ENCODE results near the gene EXOC3L1.

The EXOC3L1 gene

DNA sequence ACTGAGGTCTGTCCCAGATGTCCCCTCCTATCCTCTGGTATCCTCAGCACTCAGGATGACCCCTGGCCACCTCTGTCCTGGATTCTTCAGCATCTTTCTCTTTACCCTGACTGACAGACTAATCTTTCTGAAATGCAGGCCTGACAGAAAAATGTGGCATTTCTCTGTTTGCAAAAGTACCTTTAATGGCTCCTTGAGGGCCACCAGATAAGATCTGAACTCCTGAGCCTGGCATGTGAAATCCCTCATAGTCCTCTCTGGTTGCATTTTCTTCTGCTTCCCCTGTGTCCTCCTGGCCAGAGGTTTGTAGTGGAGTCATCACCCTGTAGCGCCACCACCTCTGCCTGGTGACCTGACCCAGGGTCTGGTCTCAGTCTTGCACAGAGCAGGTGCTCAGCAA is 6.9 kb upstream of the EXOC3L1 start:
- DNase-seq (ENCODE audit: low read depth): no peak

DNA sequence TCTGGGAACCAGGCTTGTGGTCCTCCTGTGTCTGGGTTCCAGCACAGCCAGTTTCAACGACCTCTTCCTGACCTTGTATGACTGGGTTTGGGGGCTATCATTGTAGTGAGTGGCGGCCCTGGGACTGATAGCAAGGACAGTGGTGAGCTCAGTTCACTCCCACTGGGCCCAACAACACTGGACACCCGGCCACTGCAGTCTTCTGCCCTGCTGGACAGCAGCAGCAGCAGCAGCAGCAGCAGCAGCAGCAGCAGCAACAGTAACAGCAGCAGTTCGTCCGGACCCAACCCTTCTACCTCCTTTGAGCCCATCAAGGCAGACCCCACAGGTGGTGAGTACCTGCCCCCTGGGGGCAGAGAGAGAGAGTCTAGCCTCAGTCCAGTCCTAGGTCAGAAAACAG is 5.7 kb upstream of the EXOC3L1 start:
- no peak for DNase-seq (ENCODE audit: low read depth)

DNA sequence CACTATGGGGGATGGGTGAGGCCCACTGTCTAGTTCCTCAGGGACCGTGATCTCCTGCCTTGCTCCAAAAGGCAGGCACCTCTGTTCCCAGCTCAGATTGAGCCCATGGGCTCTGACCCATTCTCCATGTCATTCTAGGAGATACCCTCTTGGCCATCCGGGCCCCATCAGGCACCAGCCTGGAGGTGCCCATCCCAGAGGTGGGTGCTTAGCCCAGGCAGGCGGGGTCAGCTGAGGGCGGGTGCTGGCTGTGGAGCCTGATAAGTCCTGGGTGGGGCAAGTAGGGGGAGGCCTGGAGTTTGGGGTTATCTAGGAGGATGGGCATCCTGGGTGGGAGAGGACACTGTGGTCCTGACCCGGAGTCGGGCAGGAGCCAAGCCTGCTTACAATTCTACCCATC is 4.3 kb upstream of the EXOC3L1 start:
- no peak for DNase-seq (ENCODE audit: low read depth)

DNA sequence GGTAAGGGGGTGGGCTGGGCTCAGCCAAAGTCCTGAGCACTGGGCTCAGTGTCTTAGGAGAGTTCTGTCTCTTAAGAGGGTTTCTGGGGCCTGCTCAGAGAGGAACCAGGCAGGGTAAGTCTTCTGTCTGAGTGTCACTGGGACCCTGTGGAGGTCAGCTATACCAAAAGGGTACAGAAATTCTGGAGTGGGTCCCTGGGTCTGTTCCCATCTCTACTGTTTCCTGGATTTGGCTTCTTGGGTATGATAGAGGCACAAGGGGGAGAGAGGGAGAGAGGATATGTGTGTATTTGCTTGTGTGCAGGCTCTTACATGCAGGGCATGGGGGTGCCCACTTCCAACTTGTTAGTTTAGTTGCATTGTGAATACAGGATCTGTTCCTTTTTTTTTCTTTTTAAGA is 3.6 kb upstream of the EXOC3L1 start:
- DNase-seq (ENCODE audit: low read depth): no peak

DNA sequence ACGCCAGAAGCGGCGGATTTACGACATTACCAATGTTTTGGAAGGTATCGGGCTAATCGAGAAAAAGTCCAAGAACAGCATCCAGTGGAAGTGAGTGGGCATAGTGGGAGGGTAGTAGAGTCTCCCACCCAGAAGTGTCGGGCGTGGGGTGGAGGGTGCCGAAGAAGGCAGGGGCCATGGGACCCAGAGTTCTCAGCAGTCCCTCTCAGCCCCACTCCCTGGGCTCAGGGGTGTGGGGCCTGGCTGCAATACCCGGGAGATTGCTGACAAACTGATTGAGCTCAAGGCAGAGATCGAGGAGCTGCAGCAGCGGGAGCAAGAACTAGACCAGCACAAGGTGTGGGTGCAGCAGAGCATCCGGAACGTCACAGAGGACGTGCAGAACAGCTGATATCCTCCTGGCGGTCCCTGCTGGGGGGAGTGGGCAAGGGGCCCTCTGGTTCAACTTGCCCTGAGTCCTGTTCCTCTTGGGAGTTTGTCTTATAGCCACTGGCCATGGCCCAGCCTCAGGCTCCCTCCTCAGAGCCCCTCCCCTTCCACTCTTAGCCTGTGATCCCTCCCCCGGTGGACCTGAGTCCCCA is 2.9 kb upstream of the EXOC3L1 start:
- DNase-seq (ENCODE audit: low read depth): no peak

DNA sequence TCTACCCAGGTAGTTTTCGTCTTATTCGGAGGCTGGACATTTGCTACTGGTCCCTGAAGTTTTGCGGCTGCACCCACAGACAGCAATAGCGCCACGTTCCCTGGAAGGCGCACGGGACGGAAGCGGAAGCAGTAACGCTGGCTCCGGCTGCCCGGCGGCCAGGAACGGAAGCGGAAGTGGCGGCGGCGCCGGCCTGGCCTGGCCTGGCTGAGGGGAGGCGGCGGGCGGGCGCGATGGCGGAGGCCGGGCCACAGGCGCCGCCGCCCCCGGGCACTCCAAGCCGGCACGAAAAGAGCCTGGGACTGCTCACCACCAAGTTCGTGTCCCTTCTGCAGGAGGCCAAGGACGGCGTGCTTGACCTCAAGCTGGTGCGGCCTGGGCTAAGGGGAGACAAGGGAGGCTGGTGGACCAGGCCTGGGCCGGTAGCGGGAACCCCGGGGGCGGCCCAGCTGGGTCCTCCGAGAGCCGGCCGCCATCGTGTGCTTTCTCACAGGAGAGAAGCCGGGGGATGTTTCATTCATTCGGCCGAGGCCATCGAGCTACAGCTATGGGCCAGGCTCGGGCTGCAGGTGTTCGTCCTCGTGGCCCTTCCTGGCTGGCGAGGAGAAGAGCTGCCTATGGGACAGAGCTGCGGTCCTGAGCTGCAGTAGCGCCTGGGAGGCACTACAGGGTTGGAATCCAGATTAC is 2.2 kb upstream of the EXOC3L1 start, which contains the start of gene E2F4:
E2F4 (plus strand) TSS at position 161 of the 687 bp plus-strand sequence; CDS start at position 234, 73 bp downstream.
- DNase-seq (ENCODE audit: low read depth): peak; percentile 90

DNA sequence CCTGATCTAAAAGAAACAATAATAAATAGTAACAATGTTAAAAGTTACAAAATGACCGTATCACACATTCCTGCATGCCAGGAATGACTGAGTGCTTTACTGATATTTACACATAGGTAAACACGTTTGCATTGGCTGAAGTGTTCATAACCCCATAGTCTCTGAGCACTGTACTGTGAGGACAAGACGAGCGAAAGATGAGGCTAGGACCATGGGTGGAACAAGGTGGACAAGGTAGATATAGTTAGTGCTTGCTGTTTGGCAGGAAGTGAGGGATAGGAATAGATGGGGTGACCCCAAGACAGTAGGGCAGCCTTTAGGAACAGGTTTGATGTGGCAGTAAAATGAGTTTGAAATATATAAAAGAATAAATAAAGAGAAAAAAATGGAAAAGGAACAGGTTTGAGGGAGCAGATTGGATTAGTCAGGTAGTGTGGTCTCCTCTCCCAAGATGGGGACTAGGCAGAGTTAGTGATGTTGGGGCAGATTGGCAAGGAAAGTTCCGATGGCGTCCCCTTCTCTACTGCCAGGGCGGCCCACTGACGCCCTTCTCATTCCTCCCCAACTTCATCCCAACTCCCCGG is 1.6 kb upstream of the EXOC3L1 start:
- no peak for DNase-seq (ENCODE audit: low read depth)

DNA sequence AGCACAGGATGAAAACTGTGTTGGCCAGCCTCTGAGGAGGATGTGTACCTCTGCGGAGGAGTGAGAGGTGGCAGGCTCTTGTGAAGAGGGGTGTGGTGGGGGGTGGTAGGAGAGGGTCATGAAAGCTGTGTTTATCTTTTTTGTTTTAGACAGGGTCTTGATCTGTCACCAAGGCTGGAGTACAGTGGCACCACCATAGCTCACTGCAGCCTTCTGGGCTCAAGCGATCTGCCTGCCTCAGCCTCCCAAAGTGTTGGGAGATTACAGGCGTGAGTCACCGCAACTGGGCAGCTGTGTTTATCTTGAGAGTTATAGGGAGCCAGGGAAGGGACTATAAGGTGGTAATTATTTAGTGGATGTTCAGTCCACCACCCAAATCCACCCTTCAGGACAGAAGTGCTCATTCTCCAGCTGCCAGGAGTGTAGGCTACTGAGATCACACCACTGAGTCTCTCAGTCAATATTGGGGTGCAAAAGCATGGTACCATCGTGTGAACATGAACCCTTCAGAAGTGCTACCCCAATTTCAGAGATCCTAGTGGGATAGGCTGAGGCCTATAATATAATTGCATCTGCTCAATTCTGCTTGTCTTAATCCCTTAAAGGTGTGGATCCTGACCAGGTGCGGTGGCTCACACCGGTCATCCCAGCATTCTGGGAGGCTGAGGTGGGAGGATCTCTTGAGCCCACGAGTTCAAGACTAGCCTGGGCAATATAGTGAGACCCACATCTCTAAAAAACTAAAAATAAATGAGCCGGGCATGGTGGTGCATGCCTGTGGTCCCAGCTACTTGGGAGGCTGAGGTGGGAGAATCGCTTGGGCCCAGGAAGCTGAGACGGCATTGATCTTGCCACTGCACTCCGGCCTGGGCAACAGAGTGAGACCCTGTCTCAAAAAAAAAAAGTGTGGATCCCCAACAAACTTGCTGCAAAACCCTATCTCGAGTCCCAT is 788 bp upstream of the EXOC3L1 start:
- DNase-seq (ENCODE audit: low read depth): no peak

DNA sequence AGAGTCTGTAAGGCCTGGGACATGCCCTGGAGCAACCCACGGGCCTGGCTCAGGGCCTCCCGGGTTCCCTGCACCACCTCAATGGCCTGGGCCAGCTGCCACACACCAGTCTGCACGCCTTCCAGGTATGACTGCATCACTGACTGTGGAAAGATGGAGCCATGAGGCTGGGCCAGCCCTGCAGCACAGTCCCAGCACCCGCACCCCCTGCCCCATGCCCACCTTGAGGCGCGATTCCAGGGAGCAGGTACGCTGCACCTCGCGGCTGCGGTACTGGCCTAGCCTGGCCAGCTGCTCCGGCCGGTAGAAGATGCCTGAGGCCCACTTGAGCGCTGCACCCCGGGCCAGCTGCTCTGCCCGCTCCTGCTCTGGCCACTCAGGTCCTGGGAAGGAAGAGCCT is 1.1 kb downstream of the EXOC3L1 start:
- no peak for DNase-seq (ENCODE audit: low read depth)

DNA sequence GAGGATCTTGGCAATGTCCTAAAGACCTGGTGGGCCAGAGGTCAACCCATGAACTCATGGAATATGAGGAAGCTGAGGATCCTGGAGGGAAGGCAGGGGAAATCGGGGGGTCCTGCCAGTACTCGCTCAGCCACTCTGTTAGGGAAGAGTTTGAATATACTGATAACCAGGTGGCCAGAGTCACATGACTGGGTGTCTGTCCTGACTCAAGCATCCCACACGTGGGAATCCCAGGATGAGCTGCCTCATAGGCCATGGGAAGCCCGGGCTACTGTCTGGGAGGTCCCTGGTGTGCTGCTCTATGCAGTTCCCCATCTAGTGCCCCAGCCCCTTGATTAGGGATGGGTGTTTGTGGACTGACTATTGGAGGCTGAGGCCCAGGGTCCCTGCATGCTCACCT is 1.6 kb downstream of the EXOC3L1 start:
- no peak for DNase-seq (ENCODE audit: low read depth)

DNA sequence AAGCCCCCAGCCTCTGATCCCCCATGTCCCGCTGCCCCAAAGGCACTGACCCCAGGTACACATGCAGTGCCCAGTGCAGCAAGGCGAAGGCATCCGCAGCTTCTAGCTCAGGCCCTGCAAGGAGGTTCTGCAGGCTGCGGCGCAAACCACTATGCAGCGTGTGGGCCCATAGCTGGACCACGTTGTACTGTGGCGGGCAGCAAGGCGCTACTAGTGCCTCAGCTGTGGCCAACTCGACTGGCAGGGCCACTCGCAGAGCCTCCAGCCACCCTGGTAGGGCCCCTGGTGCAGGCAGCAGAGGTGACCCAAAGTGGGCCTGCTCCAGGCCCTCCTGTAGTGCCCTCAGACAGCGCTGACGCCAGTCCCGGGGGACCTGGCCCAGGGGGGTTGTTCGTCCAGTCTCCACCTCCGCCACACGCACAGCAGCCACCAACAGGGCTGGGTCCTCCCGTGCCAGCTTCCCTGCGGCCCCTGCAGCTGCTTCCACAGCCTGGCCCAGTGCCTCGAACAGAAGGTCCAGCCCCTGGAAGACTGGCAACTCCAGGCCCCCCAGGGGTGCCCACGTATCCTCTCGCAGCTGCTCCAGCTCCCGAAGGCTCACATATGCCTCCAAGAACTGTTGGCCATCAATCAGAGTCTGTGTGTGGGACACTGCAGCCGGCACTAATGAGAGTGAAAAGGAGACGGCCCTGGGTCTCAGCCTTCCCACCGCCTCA is 2.6 kb downstream of the EXOC3L1 start:
- no peak for DNase-seq (ENCODE audit: low read depth)

DNA sequence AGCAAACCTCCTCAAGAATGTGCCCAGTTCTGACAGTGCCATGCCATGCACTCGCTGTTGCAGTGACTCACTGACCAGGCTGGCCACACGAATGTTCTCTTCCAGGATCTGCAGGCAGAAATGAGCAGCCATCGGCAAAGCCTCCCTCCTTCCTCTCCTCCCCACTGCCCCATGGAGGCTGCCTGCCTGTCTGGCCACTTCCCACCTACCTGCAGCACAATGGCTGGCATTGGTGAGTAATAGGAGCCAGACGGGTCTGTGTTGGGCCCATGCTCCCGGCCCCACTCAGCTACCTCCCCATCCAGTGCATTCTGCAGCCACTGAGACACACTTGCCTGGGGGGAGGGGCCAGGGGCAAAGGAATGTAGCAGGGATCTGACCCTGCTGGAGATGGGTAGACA is 3.4 kb downstream of the EXOC3L1 start:
- no peak for DNase-seq (ENCODE audit: low read depth)

DNA sequence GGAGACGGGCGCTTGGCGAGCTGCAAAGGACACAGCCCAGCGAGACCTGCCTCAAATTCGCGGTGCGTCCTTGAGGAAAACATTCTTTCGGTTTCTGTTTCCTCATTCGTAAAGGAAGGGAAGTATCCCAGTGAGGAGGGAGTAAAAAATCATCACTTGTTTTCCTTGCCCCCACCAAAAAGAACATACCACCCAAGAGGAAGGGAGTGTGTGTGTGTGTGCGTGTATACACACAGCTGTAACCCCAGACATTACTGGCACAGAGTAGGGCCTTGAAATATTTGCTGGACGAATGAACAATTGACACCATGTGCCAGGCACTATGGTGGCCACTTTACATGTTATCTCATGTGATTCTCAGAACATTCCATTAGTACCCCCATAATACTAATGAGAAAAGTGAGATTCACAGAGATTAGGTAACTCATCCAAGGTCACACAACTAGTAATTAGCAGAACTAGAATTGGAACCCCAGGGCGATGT is 4.2 kb downstream of the EXOC3L1 start:
- no peak for DNase-seq (ENCODE audit: low read depth)

DNA sequence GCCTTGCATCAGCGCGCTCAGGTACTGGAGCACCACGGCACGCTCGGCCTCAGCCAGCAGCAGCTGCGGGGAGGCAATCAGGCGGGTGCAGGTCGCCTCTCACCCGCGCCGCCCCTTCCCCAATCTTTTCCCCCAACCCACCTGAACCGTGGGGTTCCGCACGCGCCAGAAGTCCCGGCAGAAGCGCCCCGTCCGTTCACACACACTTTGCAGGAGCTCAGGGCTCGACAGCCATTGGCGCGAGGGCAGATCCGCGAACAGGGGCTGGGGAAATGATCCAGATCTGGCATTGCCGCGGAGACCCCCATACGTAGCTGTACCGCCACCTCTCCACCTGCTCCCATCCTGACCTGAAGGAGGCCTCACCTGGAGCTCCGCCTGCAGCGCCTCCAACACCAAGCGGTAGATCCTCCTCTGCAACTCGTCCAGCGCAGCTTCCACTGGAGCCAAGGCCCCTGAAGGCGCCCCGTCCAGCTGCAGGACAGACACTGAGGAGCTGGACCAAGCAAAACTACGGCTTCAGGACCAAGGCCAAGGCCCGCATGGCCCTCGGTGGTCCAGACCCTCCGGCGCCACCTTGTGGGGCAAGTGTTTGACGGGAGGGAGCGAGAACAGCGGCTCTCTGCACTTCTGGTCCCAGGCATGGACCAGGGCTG is 4.8 kb downstream of the EXOC3L1 start:
- DNase-seq (ENCODE audit: low read depth): peak; percentile 83

DNA sequence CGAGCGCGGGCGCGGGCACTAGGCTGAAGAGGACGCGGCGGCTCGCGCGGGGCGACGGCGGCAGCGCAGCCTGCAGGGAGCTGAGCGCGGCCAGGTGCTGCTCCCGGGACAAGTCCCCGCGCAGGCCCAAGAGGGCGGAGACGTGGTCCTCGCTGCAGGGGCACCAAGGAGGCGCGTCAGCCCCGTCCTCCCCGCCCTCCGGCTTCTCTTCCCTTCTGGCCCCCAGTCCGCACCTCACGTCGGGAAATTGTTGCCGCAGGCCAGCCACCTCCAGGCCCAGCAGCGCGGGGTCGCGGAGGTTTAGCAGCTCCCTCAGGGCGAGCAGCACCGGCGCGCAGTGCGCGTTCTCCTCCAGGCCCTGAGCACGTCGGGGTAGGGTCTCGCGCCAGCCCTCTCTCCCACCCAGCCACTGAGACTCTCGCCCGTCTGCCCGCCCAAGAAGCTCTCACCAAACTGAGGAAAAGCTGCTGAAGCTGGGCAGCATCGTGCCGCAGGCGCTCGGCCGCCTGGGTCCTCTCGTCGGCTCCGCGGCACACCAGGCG is 5.4 kb downstream of the EXOC3L1 start:
- no peak for DNase-seq (ENCODE audit: low read depth)

DNA sequence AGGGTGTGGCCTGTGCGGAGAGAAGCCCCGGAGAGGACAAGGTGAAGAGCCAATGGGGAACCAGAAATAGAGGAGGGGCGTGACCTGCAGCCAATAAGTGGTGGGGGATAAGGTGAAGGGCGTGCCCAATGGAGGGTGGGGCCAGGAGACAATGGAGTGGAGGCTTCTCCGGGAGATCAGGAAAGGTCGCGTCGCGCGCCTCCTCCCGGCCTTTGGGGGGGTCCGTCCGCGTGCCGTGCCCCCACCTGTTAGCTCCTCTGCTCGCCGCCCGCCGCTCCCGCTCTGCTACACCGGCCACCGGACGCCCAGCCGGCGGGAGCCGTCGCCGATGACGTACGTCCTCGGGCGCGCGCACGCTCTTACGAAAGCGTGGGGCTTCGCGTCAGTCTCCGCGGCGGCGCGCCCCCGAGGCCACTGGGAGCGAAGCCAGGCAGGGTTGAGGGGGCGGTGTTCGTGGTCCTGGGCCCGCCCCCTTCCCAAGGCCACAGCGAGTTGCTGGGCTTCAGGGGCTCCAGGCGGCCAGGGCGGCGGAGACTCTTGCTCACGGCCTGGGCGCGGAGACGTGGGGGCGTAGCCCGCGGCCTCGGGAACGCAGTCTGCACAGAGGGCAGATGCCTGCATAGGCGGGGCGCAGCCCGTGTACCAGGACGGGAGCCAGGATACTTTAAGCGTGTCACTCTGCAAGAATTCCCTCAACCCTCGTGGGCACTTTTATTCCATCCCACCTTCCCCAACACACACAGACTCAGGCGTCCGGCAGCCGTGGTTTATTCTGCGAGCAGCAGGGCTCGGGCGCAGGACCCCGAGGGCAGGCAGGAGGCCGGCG is 6.1 kb downstream of the EXOC3L1 start, which contains the start of gene MATCAP1:
MATCAP1 (minus strand) TSS at position 337 of the 826 bp plus-strand sequence. CDS start 3,353 bp downstream, outside the sequence.
- DNase-seq (ENCODE audit: low read depth): peak; percentile 88

DNA sequence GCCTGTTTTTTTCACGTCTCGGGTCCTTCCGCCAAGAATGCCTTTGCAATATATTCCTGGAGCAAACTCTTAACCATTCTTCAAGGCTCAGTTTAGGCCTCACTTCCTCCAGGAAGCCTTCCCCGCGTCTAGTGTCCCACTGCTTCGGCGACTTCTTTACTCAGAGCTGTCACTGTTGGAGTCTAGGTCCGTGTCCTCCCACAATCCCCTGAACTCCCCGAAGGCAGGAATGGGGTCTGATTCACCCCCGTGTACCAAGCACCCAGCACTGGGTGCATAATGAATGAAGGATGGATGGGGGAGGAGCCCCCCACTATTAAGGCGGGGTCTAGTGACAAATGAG is 6.7 kb downstream of the EXOC3L1 start:
- DNase-seq (ENCODE audit: low read depth): no peak

DNA sequence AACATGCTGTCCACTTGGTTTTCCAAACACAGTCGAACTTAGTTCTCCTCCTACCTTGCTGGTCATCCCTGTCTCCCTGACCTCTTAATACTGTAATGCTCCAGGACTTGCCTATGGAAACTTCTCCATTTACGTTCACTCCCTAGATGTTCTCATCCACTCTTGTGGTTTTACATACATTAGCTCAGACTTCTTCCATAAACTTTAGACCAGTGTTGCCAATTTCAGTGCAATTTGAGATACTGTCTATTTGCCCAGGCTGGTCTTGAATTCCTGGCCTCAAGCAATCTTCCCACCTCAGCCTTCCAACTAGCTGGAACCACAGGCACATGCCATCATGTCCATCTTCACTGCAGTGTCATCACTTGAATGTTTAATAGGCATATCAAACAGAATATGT is 7.6 kb downstream of the EXOC3L1 start:
- DNase-seq (ENCODE audit: low read depth): no peak

DNA sequence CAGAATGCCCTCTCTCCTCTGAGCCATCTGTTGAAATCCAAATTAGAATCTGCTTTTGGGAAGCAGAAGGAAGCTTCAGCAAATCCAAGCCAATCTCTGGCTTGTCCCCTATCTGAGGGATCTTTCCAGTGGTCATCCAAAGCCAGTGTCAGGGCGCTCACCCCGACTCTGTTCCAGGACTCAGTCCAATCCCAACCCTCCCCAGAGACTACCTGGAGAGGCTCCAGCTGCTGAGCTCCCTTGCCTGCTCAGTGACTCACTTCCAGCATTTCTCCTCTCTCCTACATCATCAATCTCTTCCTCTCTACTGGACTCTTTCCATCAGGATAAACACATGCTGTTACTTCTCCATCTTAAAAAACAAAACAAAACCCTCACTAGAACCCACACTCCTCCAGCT is 8.6 kb downstream of the EXOC3L1 start:
- DNase-seq (ENCODE audit: low read depth): no peak

DNA sequence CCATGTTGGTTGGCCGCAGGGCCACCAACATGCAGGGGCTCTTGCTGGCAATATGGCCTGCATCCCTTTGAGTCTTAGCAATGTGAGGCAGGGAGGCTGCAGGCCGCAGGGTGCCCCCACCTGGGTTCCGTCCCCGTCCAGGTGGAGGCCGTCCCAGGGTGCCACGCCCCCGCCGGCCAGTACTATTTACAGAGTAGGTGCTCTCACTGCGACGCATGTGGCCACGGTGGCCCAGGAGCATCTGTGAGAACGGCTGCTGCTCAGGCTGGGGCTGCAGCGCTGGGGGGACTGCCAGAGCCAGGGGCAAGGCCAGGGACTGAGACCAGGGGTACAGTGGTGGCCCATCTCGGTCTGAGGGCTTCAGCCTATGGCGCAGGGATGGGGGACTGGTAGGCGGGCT is 9.8 kb downstream of the EXOC3L1 start:
- no peak for DNase-seq (ENCODE audit: low read depth)

Data from activated T-cell treated with anti-CD3 and anti-CD28 coated beads for 48 hours (primary cell).